Pons (tissue), 1 donor: ENCODE measurements around the gene GRIN2C.

ENCODE experiments used
- DNase-seq: peaks from one replicate; pipeline ENCODE4 v3.0.0-alpha.2; 2016; ENCODE audit warnings: low spot score

GRIN2C gene

DNA sequence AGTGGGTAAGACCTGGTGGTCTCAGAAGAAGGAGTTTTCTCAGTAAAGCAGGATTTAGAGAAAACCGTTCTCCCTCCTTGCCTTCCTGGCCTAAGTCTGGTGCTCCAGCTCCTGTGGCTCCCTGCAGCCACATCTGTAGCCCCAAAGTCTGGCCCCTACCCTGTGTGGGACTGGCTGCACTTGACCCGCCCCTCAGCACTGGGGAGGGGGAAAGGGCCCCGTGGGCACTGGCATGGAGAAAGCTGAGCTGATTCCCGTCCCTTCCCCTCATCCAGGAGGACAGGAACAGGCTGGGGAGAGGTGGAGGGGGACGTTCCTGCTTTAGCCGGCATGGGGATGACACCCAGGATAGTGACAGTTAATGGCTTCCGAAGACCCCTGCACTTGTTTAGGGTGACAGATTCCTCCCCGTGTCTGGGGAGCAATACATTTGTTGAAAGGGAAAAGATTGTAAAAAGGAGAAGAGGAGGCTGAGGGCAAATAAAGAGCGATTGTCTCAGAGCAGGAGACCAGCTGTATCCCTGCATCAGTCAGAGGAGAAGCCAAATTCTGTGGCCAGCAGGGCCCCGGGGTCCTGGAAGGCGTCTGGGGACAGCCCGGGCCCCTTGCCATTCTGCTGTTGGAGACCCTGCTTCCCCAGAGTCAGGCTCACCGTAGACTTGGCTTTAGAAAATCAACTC, 37.9 kb downstream of the GRIN2C start:
- DNase-seq = peak; percentile 62

DNA sequence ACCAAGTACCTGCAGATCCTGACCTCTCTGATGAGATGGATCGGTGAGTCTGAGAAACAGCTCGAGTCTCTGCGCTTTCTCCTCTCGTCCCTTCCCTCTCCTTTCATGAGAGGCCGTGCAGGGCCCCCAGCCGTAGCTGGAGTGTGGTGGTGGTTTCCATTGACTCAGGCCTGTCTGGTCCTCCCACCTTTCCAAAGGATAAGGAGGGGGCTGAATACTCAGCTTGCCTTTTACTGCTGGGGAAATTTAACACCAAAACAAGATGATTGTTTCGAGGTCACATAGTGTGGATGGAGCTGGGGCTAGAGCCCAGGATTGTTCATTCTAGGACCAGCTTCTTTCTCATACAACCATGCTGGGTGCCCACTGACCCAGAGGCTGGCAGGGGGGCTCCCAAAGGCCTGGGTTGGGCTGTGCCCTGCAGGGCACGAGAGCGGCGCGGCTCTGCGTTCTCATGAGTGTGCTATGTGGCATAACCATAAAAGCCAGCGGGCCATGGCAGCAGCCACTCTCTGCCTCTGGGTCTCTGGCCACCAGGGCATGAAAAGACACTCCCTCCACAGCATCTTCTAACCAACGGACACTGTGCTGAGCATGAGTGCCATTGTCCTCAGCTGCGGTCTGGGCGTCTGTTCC, 39.8 kb downstream of the GRIN2C start:
- no peak for DNase-seq

DNA sequence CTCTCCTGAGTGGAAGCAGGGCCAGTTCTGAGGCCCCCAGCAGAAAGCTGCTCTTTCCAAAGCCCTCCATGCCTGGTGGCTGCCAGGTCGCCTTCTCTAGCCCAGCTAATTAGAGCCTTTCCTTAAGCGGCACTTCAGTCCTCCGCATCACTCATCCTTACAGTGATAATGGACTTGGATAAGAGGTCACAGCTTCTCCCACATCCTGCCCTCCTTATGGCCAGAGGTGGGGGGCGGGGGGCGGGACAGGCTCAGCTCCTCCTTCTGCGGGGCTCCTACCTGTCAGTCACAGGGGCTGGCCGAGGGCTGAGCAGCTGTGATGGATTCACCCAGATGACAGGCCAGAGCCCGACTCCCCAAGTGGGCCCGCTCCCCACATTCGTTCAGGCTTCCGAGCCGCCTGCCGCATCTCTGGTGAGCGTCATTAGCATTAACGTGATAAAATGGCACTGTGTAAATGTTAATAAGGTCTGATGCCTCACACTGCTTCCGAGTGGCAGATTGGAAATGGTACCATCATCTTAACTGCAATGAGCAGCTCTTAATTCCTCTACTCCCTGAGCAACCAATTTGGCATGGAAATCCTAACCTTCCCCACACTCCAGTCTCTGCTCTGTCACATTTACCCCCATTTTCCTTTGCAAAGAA, 41.3 kb downstream of the GRIN2C start:
- DNase-seq = no peak

DNA sequence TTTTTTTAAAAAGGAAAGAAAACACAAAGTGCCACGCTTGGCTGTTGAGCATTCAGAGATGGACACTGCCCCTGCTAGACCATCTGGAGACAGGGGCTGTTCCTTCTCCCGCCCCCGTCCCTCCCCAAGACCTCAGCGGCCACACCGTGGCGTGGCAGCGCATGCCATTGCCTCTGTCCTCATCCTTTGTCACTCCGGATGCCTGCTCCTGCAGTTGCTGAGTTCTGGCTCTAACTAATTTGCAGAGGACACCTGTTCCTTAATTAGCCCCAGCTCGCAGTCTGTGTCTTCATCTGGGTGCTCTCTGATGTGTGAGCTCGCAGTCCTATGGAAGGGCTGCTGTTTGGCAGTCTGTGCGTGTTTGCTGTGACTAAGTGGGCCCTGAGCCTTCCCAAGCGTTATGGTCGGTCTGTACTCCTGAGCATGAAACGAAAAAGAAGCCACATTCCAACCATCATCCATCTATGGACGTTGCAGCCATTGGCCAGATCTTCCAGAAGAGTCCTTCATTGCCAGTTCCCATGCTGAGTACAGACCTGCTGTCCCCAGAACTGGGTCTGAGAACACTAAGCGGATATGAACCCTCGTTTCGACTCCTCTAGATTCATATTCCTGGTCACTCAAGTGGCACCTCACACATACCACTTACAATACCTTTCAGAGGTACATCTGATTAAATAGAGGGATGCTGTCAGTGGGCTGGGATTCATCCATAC, 42.6 kb downstream of the GRIN2C start:
- DNase-seq = no peak

DNA sequence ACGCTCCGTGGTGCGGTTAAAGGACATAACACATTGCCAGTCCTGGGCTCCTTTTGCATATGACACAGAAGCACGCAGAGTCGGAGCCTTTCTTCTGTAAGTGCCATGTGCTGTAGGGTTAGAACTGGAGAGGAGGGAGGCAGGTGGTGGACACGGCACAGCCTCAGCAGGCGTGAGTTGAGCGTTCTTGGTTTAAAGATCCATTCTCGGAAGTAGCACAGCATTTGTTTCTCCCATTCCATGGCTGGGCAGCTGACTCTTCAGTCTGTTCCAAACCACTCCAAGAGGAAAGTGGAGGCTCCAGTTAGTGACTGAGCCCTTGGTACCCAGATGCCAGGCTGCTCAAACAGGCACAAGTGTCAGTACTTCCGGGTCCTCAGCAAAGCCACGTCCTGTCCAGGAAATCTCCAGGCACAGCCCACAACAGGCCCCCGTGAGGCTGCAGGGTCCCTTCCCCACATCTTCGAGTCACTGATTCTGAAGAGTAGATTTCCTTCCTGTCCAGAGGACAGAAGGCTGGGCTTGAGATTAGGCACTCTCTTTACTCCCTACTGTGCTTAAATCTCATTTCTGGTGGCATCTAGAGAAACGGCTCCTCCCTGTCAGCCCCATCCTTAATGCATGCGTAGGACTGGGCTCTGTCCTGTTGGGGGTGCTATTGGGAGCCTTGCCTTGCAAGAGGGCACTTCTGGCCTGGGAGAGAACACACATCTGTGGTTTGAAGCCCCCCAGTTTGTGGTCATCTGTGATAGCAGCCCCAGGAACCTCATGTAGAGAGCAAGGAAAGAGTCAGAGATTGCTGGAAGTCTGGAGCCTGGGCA, 43.9 kb downstream of the GRIN2C start:
- no peak for DNase-seq

DNA sequence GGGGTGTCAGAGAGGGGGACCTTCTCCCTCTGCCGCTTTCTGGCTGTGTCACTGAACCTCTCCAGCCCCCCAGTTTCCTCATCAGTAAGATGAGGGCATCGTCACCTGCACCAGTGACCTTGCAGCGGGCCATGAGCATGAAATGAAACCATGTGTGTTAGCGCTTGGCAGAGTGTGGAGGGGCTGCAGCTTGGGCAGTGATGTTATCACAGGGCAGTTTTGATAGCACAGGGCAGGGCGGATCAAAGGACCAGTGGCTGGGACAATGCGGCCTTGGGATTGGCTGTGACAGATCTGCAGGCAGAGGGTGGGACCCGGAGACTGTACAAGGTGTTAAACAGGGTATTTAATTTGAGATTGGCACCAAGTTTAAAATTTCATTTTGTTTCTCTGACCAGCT, 44.6 kb downstream of the GRIN2C start:
- DNase-seq = no peak

DNA sequence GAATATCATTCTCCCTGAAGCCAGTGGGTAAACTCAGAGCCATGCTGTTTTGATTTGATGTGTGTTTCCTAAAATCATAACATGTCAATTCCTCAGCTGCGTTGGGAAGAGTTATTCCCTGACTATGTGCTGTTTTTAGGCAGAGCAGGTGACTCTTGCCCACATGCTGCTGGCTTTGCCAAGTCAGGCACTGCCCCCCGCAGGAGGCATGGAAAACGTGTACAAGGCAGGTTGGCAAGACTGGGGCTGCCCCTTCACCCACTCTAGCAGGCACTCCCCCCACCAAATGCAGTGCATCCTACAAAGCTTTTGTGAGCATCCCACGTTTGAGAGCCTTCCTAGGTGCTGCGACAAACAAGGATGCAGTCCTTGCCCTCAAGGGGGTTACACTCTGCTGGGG, 45.2 kb downstream of the GRIN2C start:
- no peak for DNase-seq

DNA sequence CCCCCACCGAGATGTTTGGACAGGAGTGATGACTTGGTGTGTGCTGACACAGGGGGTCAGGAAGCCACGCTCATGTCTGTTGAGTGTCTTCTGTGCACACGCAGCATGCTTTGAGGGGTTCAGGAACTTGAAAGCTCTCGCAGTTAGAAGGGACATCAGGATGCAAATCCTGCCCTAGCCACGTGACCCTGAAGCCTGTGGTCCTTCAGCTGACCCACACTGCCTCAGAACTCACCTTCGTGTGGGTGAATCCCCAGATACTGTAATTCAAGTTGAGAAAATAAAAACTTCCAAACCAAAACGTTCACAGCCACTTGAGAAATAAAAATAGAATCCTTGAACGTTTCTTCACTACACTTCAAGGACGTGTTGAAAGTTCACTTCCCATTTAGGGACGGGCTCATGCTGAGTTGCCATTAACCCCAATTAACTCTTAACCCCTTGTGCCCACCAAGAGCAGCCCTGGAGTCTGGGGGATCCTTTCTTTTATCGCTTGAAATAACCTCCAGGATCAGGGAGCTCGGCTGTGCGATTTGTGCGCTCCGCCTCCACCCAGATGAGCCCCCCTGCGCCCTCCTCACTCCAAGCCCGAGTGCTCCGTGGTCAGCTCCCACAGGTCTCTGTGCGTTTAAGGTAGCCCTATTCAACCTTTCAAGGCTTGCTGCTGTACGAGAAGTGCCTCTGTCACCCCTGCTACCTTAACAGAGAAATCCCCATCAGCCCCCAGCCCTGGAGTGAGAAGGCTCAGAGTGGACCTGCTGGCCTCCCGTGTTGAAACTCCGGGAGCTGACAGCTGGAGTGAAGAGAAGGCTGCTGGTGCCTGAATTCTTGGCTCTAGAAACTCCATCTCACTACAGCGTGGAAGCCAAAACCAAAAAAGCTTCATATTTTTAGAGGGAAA, 47.3 kb downstream of the GRIN2C start:
- no peak for DNase-seq

DNA sequence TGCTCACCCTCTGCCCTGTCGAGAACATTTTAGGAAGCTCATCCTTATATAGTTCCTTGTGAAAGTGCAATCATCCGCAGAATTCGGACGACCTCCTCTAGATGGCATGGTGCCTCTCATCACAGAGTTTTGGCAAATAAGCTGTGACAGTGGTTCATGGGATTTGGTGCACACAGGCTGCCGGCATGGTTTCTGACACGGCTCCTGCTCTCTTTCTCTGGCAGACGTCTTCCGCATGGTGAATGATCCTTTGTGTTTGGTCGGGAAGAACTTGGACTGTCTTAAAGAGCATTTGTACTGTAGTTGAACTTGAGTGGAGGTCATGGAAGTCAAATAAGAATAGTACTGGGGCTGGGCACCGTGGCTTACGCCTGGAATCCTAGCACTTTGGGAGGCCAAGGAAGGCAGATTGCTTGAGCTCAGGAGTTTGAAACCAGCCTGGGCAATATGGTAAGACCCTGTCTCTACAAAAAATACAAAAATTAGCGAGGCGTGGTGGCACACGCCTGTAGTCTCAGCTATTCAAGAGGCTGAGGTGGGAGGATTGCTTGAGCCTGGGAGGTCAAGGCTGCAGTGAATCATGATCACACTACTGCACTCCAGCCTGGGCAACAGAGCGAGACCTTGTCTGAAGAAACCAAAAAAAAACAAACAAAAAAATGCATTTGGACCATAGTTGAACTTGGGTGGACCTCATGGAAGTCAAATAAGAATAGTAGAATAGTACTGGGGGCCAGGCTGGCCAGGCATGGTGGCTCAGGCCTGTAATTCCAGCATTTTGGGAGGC, 48.8 kb downstream of the GRIN2C start:
- peak; percentile 70 for DNase-seq

DNA sequence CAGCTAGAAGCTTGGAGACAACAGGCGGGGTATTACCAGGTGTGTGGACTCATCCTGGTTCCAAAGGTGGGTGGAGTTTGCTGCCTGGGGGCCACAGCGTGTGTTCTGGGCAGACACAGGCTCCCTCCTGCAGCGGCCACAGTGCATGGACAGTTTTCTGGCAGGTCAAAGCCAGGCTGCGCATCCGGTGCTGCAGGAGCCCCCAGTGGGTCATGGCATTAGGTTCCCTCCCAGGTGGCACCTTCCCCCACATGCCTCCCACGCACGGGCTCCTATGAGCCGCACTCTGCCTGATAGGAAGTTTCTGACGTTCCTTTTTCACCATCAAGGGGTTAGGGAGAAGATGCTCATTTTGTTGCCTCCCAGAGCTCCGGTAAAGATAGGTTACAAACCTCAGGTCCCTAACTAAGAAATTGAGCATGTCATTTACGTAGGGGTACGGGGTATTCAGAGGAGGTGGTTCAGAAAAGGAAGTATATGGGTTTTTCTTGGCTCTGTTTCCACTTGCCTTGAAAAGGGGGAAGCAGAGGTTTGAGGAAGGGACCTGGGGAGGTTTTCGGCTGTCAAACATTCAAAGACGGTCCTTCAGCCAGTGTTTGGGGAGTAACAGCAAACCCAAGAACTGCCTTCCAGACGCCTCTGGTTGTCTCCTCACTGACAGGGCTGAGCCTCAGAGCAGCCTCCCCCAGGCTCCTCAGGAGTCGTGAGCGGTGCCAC, 50.8 kb downstream of the GRIN2C start:
- DNase-seq = no peak

DNA sequence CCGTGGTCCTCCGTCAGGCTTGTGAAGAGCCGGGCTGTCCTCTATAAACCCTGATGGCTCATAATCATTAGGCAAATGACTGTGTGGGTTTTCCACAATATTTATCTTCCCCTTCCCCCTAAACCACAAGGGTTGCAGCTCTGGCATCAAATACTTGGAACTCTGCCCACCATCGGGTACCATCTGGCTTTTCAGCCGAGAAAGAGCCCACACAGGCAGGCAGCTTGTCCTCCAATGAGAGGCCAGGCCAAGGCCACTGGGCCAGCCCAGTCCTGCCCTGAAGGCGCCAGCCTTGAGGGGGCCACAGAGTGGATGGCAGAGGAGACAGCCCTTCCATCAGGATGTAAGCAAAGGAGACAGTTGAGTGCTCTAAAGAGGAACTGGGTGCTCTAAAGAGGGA, 51.8 kb downstream of the GRIN2C start:
- peak; percentile 61 for DNase-seq

DNA sequence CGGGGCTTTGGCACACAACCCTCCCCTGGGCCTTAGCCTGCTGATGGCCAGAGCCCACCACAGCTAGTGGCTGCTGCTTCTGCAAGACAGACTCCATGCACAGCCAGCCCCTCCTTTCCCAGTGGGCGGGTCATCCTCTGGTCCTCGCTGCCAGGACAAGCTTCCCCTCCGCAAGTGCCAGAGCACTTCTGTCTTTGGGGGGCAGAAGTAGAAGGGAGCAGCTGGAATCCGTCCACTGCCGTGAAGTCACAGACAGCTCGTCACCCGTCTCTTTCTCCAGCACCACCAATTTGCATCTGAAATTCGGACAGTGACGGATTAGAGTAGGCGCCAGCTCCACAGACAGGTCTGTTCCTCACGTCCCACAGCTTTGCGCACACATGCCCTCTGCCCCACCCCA, 52.2 kb downstream of the GRIN2C start:
- no peak for DNase-seq

DNA sequence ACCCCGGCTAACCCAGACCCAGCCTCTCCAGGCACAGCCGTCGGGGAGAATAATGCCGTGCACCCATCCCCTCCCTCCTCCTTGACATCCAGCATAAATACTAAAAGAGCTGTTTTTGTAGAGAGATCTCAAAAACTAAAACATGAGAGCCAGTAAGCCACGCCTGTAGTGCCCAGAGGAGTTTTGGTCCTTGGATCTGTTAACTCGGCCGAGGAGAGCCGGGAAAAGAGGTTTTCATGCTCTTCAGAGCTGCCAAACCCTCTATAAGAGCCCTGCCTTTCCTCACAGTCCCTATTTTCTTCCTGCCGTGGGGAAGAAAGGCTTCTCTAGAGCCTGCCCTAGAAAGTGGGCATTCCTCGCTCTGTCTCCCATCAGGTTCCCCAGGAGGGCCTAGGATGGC, 53.4 kb downstream of the GRIN2C start:
- DNase-seq = no peak

DNA sequence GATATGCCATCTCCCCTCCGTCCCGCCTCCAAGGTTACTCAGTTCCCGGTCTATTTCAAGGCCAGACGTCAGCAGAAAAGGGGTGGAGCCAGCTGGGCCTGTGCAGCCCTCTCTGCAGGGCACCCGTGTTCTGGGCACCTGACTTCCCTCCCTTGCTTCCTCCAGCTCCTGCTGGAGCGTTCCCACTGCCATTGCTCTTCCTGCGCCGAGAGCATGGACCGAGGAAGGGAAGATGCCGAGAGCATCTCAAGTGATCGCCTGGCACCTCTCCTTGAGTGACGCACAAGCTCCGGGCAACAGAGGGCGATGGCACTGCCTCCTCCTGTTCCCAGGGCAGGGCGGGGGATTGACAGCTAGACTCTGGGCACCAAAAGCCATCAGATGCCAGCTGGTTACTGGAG, 54.1 kb downstream of the GRIN2C start:
- DNase-seq = peak; percentile 49

DNA sequence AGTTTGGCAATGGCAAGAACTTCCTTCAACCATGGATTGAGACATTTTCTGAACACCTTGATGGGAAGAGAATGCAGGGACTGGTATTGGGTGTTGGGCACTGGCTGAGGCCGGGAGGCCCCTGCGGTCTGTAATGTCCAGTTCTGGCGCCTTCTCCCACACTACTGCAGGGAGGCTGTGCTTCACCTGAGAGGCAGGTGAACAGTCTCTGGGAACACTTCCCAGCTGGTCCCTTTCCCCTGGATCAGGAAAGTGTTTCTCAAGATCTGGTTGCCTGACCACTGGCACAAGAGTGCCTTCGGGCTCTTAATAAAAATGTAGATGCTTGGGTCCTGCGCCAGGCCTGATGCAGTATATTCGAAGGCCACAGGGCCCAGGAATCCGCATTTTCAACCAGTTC, 55.0 kb downstream of the GRIN2C start:
- no peak for DNase-seq

DNA sequence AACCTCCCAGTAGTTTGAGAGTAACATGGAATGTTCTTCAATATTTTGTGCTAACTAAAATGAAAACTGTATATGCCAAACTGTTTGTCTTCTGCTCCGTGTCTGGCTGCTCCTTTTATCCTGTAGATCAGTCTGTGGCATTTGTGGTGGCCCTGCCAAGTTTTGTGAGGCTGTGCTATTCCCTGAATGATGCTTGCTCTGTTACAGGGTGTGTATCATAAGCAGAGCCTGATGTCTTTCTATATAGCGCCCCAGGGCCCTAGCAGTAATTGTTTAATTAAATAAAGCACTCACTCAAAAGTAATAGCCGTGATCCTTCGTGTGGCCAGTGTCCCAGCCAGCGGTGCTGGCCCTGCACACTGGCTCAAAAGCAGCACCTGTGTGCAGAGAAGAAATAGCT, 55.7 kb downstream of the GRIN2C start:
- no peak for DNase-seq

DNA sequence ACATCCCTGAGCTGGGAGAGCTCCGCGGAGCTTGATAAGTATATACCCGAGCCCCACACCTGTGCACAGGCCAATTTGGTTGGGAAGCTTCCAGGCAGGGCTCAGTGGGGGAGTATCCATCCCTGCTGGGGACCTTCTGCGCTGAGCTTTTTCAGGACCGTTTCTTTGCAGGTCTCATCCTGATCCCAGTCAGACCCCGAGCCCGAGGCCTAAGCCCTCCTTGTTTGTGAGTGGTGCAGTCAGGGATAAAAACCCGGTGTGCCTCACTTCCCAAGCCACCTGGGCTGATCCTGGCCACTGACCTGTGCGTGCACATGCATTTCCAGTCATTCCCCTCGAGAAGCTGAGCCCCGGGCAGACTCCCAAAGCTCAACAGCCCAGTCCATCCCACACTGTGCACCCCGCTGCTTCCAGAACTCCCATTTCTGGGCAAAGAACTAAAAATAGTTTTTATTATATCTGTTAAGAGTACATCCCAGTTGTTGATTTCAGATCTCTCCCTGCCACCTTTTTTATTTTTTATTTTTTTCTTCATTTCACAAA, 56.2 kb downstream of the GRIN2C start:
- no peak for DNase-seq

DNA sequence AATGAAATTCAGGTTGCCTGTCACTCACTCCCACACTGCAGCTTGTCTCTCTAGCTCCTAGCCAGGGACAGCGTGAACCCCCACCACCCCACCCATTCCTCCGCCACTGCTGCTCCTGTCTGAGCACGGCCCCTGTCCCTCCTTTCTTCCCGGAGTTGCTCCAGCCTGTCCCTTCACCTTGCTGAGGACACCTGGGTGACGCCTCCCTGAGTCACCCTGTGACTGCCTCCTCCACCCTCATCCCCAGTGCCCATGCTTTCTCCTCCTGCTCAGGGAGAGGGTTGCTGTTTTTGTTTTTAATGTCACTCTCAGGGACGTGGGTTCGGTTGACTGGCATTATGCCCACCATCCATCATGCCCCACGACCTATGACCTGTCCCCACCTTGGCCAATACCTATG, 57.8 kb downstream of the GRIN2C start:
- no peak for DNase-seq

DNA sequence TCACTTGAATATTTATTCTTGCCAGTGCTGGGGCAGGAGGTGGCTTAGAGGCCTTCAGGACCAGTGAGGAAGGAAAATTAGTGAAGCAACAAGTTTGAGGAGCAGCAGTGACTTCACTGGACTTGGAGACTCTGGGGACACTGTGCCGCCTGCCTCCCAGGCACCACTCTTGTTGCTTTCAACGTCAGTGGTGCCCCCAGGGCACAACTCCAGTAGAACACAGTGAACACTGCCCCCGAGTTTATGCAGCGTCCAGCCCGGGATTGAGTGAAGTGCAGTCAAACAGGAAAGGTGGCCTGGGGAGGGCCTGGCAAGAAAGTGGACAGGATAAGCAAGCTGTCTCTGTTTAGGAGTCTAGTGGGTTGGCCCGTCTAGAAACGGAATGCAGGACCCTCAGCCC, 59.2 kb downstream of the GRIN2C start:
- no peak for DNase-seq
